AG09309 (cell line): ENCODE results near the gene TLR4.

ENCODE experiments used
- DNase-seq: peaks from one replicate; pipeline ENCODE4 v3.0.0-alpha.2; 2010; ENCODE audit warnings: low read depth
- H3K4me3 ChIP-seq: 2 replicates; pipeline ENCODE4 v1.5.1; 2011; ENCODE audit warnings: mild to moderate bottlenecking, low read depth, low read length, moderate library complexity; ENCODE audit not compliant: control insufficient read depth
- CTCF ChIP-seq: IDR thresholded peaks from 2 replicates; pipeline ENCODE4 v1.5.1; 2011; ENCODE audit warnings: mild to moderate bottlenecking, low read depth, low read length, inconsistent platforms; ENCODE audit not compliant: insufficient read depth, control insufficient read depth; ENCODE audit errors: missing control alignments

The TLR4 gene

GRCh38 chr9:117707561-117707960 lies 3.4 kb downstream of the TLR4 start:
- no peak for DNase-seq
- TF ChIP-seq CTCF: no peak
- no peak overlapping the region for H3K4me3 ChIP-seq

DNA sequence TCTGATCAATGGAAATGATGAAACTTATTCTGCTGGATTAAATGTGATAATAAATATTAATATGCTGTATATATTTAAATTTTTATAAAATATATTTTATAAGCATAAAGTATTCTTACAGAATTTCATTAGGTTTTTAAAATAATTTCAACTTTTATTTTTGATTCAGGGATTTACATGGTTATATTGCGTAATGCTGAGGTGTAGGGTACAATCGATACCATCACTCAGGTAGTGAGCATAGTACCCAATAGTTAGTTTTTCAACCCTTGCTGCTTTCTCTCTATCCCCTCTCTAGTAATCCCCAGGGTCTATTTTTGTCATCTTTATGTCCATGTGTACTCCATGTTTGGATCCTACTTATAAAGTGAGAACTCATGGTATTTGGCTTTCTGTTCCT lies 5.7 kb downstream of the TLR4 start:
- no peak for TF ChIP-seq CTCF
- H3K4me3 ChIP-seq: no peak overlapping the region
- no peak for DNase-seq

- no peak for DNase-seq
- TF ChIP-seq CTCF: no peak
- H3K4me3 ChIP-seq: no peak overlapping the region
These were observed 10.1 kb downstream of the TLR4 start for GRCh38 chr9:117714282-117714681.

DNA sequence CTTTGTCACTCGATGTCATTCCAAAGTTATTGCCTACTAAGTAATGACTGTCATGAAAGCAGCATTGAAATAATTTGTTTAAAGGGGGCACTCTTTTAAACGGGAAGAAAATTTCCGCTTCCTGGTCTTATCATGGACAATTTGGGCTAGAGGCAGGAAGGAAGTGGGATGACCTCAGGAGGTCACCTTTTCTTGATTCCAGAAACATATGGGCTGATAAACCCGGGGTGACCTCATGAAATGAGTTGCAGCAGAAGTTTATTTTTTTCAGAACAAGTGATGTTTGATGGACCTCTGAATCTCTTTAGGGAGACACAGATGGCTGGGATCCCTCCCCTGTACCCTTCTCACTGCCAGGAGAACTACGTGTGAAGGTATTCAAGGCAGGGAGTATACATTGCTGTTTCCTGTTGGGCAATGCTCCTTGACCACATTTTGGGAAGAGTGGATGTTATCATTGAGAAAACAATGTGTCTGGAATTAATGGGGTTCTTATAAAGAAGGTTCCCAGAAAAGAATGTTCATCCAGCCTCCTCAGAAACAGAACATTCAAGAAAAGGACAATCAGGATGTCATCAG lies 11.3 kb downstream of the TLR4 start:
- no peak overlapping the region for H3K4me3 ChIP-seq
- DNase-seq: no peak
- TF ChIP-seq CTCF: no peak

- H3K4me3 ChIP-seq: no peak overlapping the region
- no peak for DNase-seq
- no peak for TF ChIP-seq CTCF
These were observed 13.9 kb downstream of the TLR4 start for GRCh38 chr9:117718085-117718484.

DNA sequence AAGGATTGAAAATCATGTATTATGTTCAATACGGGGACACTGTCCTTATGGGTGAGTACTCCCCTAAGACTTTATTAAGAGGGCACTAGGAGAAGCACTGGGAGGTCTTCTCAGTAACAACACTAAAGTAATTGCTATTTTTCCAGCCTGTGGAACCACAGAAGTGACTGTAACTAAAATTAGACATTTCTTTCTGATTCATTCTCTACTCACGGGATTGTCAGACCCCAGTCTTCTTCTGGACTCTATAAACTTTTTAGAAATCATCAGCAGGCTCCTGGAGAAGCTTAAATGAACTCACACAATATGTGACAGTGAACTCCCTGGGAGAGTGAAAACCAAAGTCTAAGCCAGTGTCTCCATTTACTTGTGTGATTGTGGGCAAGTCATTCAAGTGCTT lies 14.5 kb downstream of the TLR4 start:
- TF ChIP-seq CTCF: no peak
- no peak overlapping the region for H3K4me3 ChIP-seq
- no peak for DNase-seq
